HG03064 (cell line): ENCODE results near the gene SYT3.
"Not testable (repeated sequence)": the region's sequence is repeated elsewhere in the genome, so short reads cannot be mapped to it uniquely, and the experiment has no call there.

ENCODE experiments used
- ATAC-seq: cut with Tn5 transposase; IDR thresholded peaks from one replicate; pipeline ENCODE4 v1.9.1; 2021; ENCODE audit warnings: low read depth; ENCODE audit not compliant: unreplicated experiment

SYT3 gene

DNA sequence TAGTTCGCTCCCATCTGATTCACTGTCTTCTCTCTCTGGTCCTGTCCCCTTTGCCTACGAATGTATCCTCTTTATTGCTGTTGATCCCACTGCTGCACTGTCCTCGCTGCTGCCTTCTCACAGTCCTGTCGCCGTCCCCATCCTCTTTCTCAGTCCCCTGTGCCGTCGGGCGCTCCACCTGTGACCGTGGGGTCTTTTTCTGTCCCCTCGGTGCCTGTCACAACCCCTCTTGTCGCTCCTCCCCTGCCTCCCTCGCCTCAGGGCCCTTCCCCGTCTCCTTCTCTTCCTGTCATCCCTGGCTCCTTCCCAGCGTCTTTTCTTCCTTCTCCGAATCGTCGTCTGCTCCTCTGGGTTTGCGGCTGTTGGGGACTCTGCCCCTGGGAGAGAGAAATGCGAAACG lies 32.3 kb downstream of the SYT3 start:
- ATAC-seq: no peak

DNA sequence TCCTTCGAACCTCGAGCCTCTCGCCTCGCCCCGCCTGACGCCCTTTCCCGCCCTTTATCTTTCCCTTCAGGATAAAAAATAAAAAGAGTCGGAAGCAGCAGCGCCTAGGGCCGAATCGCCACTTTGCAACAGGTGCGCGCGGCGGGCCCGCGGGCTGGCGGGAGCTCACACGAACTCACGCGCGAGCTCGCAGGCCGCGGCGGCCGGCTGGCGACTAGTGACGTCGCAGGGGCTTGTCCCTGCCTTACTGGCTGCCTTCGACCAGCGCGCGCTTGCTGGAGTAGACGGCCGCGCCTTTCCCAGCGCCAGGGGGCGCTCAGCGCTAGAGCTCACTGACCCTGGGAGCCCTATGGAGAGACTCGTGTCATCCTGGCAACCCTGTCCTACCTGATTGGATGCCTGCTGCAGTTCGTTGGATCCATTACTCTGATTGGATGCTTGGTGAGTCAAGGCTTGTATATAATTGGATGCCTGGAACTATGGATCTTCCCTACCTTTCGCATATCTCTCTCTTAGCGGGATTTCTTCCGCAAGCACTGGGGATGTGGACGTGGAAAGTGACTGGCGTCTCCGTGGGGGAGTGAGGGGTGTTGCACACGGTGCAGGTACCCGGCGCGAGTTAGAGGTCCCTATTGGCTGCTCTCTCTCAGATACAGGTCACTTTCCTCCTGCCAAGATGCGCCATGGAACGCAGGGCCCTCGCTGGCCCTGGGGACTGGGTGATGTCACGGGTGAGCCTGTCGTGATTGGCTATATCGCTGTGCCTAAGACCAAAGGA lies 33.4 kb downstream of the SYT3 start:
- not testable (repeated sequence) for ATAC-seq

DNA sequence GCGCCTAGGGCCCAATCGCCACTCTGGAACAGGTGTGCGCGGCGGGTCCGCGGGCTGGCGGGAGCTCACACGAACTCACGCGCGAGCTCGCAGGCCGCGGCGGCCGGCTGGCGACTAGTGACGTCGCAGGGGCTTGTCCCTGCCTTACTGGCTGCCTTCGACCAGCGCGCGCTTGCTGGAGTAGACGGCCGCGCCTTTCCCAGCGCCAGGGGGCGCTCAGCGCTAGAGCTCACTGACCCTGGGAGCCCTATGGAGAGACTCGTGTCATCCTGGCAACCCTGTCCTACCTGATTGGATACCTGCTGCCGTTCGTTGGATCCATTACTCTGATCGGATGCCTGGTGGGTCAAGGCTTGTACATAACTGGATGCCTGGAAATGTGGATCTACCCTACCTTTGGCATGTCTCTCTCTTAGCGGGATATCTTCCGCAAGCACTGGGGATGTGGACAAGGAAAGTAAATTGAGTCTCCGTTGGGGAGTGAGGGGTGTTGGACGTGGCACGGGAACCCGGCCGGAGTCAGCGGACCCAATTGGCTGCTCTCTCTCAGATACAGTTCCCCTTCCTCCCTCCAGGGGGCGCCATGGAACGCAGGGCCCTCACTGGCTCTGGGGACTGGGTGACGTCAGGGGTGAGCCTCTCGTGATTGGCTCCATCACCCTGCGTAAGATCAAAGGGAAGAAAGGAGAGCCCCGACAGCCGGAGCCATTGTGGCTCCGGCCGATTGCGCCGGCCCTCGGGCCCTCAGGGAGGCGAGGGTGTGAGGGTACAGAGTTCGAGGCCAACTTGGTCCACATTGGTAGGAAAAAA lies 35.2 kb downstream of the SYT3 start:
- ATAC-seq: not testable (repeated sequence)

- no peak for ATAC-seq
Observed at GRCh38 chr19:50602935-50603334, 36.7 kb downstream of the SYT3 start.

- ATAC-seq: no peak
Observed at GRCh38 chr19:50602496-50602895, 37.2 kb downstream of the SYT3 start.

GRCh38 chr19:50602089-50602422 lies 37.6 kb downstream of the SYT3 start:
- no peak for ATAC-seq

GRCh38 chr19:50601407-50602088 lies 38.1 kb downstream of the SYT3 start:
- no peak for ATAC-seq

DNA sequence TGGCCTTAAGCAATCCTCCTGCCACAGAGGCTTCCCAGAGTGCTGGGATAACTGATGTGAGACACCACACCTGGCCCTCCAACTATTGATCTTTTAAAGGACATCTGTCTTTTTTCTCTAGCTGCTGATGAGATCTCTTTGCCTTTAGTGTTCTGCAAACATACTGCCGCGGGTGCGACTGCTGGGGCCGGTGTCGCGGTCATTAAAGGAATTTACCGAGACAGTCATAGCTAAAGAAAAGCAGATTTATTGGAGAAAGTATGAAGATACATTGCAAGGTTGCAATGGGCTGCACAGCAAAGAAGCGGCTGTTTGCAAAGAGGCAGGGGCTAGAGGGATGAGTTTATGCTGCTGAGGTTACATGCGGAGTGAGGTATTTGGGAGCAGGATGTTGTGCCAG lies 40.3 kb downstream of the SYT3 start:
- ATAC-seq: no peak

GRCh38 chr19:50590191-50590590 lies 49.5 kb downstream of the SYT3 start:
- no peak for ATAC-seq

DNA sequence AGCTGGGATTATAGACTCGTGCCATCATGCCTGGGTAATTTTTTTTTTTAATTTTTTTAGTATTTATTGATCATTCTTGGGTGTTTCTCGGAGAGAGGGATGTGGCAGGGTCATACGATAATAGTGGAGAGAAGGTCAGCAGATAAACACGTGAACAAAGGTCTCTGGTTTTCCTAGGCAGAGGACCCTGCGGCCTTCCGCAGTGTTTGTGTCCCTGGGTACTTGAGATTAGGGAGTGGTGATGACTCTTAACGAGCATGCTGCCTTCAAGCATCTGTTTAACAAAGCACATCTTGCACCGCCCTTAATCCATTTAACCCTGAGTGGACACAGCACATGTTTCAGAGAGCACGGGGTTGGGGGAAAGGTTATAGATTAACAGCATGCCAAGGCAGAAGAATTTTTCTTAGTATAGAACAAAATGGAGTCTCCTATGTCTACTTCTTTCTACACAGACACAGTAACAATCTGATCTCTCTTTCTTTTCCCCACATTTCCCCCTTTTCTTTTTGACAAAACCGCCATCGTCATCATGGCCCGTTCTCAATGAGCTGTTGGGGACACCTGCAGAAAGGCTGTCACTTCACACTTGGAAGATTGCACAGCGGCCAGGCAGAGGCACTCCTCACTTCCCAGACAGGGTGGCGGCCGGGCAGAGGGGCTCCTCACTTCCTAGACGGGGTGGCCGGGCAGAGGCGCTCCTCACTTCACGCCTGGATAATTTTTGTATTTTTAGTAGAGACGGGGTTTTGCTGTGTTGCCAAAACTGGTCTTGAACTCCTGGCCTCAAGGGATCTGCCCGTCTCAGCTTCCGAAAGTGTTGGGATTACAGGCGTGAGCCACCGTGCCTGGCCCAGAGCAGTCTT lies 57.7 kb downstream of the SYT3 start:
- ATAC-seq: not testable (repeated sequence)

GRCh38 chr19:50580970-50581634 lies 58.6 kb downstream of the SYT3 start:
- no peak for ATAC-seq

- ATAC-seq: no peak
Observed at GRCh38 chr19:50580240-50580639, 59.4 kb downstream of the SYT3 start.

- not testable (repeated sequence) for ATAC-seq
Observed at GRCh38 chr19:50576769-50577168, 62.9 kb downstream of the SYT3 start.

DNA sequence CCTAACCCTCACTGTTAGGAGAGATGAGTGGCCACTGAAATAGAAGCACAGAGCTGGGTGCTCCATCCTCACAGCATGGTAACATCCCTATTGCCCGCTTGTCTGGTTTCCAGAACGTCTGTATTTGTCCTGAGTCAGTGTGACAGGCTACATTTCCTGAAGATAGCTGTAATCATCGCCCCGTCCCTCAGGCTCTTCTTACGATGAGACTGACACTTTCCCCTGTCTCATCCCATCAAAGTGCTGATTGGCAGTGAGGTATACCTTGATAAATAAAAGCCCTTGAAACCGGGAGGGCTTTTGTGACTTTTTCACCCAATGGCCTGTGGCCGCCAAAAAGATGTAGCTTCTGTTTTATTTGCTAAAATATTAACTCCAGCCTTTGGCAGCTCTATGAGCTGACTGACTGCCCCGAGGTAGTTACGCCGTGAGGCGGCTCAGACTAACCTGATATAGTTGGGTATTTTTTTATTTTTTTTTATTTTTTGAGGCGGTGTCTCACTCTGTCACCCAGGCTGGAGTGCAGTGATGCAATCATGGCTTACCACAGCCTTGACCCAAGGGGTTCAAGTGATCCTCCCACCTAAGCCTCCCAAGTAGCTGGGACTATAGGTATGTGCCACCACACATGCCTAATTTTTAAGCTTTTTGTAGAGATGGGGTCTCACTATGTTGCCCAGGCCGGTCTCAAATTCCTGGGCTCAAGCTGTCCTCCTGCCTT lies 65.8 kb downstream of the SYT3 start:
- ATAC-seq: no peak
